H1 (cell line): Measurements from ENCODE around the gene STX8. TPM values are rescaled to one million over a fixed set of nuclear protein-coding genes. Genes with fewer than 3 reads are reported as not detected.
A peak's percentile ranks its signal among the peaks of the same experiment; 100 is the strongest.

ENCODE experiments used
- CTCF ChIA-PET: fragments of 300-600 bp; sonication (Branson Sonifier 250); formaldehyde crosslinking; loops from one replicate; lab custom pipeline; 2021; ENCODE audit not compliant: partially characterized antibody; lab: Charles Lee
- POLR2A ChIA-PET: fragments of 300-600 bp; sonication (Branson Sonifier 250); formaldehyde crosslinking; loops from one replicate; lab custom pipeline; 2021; ENCODE audit warnings: inconsistent platforms; ENCODE audit not compliant: partially characterized antibody; lab: Charles Lee
- DNase-seq, 2 experiments: peaks; one replicate each; pipeline versions ENCODE4 v3.0.0 to v3.0.0-alpha.2; 2010 to 2022; ENCODE audit warnings: low spot score in 2 of 2, low read depth in 1 of 2, mixed read lengths in 1 of 2
- FAIRE-seq: peaks from 2 replicates; lab custom pipeline; 2011; peaks lifted over from hg19 to GRCh38; lab: Jason Lieb, UNC
- H2AFZ ChIP-seq: 2 replicates; pipeline ENCODE4 v1.8.1; 2012; ENCODE audit warnings: low read length, inconsistent platforms
- H2AK5ac ChIP-seq: 2 replicates; pipeline ENCODE4 v1.6.1; 2013; ENCODE audit warnings: low read depth, low read length
- H2BK120ac ChIP-seq: replicated peaks from 2 replicates; pipeline ENCODE3; 2013; ENCODE audit warnings: low read depth, low read length, inconsistent platforms
- H2BK12ac ChIP-seq: 2 replicates; pipeline ENCODE4 v1.6.1; 2013; ENCODE audit warnings: low read depth, low read length
- H2BK15ac ChIP-seq: 2 replicates; pipeline ENCODE4 v1.6.1; 2013; ENCODE audit warnings: low read length
- H2BK20ac ChIP-seq: 2 replicates; pipeline ENCODE4 v1.6.1; 2013; ENCODE audit warnings: low read length
- H2BK5ac ChIP-seq: 2 replicates; pipeline ENCODE4 v1.6.1; 2013; ENCODE audit warnings: low read depth, low read length
- H3K14ac ChIP-seq: 2 replicates; pipeline ENCODE4 v1.6.1; 2013; ENCODE audit warnings: inconsistent platforms; ENCODE audit not compliant: insufficient read length
- H3K18ac ChIP-seq: 2 replicates; pipeline ENCODE4 v1.6.1; 2013; ENCODE audit warnings: low read length; ENCODE audit errors: extremely low read depth
- H3K23ac ChIP-seq: 2 replicates; pipeline ENCODE4 v1.6.1; 2013; ENCODE audit warnings: inconsistent platforms; ENCODE audit not compliant: insufficient read length
- H3K23me2 ChIP-seq: 2 replicates; pipeline ENCODE4 v1.6.1; 2013; ENCODE audit warnings: low read depth, low read length
- H3K27ac ChIP-seq: 2 replicates; pipeline ENCODE4 v1.6.1; 2011; ENCODE audit warnings: low read depth, low read length, inconsistent platforms
- H3K27me3 ChIP-seq, 4 experiments: replicated peaks in 1 of 4; 1 replicate in 1 of 4; 2 replicates in 3 of 4; pipeline versions ENCODE4 v1.6.1 to v1.8.1; 2011 to 2013; ENCODE audit warnings: low read length in 3 of 4, mild to moderate bottlenecking in 3 of 4, inconsistent platforms in 2 of 4, mixed read lengths in 2 of 4, moderate library complexity in 1 of 4; ENCODE audit not compliant: control insufficient read depth in 3 of 4, insufficient read depth in 3 of 4; ENCODE audit errors: extremely low read depth in 1 of 4
- H3K36me3 ChIP-seq, 4 experiments: 2 replicates each; pipeline versions ENCODE4 v1.6.1 to v1.8.1; 2011 to 2013; ENCODE audit warnings: mild to moderate bottlenecking in 4 of 4, low read length in 3 of 4, moderate library complexity in 2 of 4, control low read depth in 1 of 4, inconsistent platforms in 1 of 4; ENCODE audit not compliant: insufficient read depth in 4 of 4, control insufficient read depth in 2 of 4
- H3K4ac ChIP-seq: replicated peaks from 2 replicates; pipeline ENCODE3; 2013; ENCODE audit warnings: low read length, low read depth, mixed read lengths, inconsistent platforms; ENCODE audit not compliant: insufficient read length
- H3K4me1 ChIP-seq, 4 experiments: replicated peaks in 1 of 4; 1 replicate in 1 of 4; 2 replicates in 3 of 4; pipeline versions ENCODE4 v1.6.1 to v1.8.1; 2011 to 2013; ENCODE audit warnings: low read length in 3 of 4, inconsistent platforms in 2 of 4, mixed read lengths in 1 of 4; ENCODE audit not compliant: insufficient read depth in 4 of 4, control insufficient read depth in 3 of 4
- H3K4me2 ChIP-seq, 2 experiments: 2 replicates each; pipeline versions ENCODE4 v1.6.1 to v1.8.1; 2011 to 2013; ENCODE audit warnings: low read depth in 2 of 2, low read length in 2 of 2, control low read depth in 1 of 2, inconsistent platforms in 1 of 2, mild to moderate bottlenecking in 1 of 2; ENCODE audit not compliant: insufficient read depth in 1 of 2
- H3K4me3 ChIP-seq, 4 experiments: fragments of 200-600, 300-600 bp in 1 of 4; sonication (generic), shearing (Covaris generic), sonication (Bioruptor Twin) in 1 of 4; 2 replicates each; pipeline versions ENCODE4 v1.5.1 to v1.8.1; 2011 to 2016; ENCODE audit warnings: low read length in 4 of 4, low read depth in 3 of 4, control low read depth in 2 of 4, inconsistent platforms in 2 of 4, mild to moderate bottlenecking in 2 of 4, mixed read lengths in 1 of 4, moderate library complexity in 1 of 4; ENCODE audit not compliant: insufficient read depth in 2 of 4; ENCODE audit errors: extremely low read depth in 1 of 4
- H3K56ac ChIP-seq: replicated peaks from 2 replicates; pipeline ENCODE3; 2013; ENCODE audit warnings: low read depth, mild to moderate bottlenecking, mixed read lengths, low read length, inconsistent platforms; ENCODE audit not compliant: insufficient read length
- H3K79me1 ChIP-seq: 2 replicates; pipeline ENCODE4 v1.6.1; 2013; ENCODE audit warnings: low read depth, low read length, control low read depth
- H3K79me2 ChIP-seq, 2 experiments: 2 replicates each; pipeline versions ENCODE4 v1.6.1 to v1.8.1; 2012 to 2013; ENCODE audit warnings: low read length in 2 of 2, mild to moderate bottlenecking in 2 of 2, inconsistent platforms in 1 of 2; ENCODE audit not compliant: insufficient read depth in 2 of 2, control insufficient read depth in 1 of 2
- H3K9ac ChIP-seq, 4 experiments: replicated peaks in 1 of 4; 1 replicate in 1 of 4; 2 replicates in 3 of 4; pipeline versions ENCODE4 v1.6.1 to v1.8.1; 2011 to 2013; ENCODE audit warnings: low read depth in 3 of 4, low read length in 3 of 4, control low read depth in 2 of 4, mild to moderate bottlenecking in 2 of 4, moderate library complexity in 2 of 4, inconsistent platforms in 1 of 4; ENCODE audit errors: extremely low read depth in 1 of 4
- H3K9me3 ChIP-seq, 2 experiments: 2 replicates each; pipeline versions ENCODE4 v1.6.1 to v1.8.1; 2012 to 2013; ENCODE audit warnings: mild to moderate bottlenecking in 2 of 2, moderate library complexity in 2 of 2, control low read depth in 1 of 2, inconsistent platforms in 1 of 2, low read depth in 1 of 2, low read length in 1 of 2, mixed read lengths in 1 of 2; ENCODE audit not compliant: insufficient read depth in 2 of 2
- H4K20me1 ChIP-seq, 2 experiments: replicated peaks in 1 of 2; 2 replicates each; pipeline versions ENCODE3 to v1.8.1; 2011 to 2013; ENCODE audit warnings: inconsistent platforms in 2 of 2, low read length in 2 of 2, mild to moderate bottlenecking in 1 of 2; ENCODE audit not compliant: insufficient read depth in 2 of 2, control insufficient read depth in 1 of 2
- H4K5ac ChIP-seq: 2 replicates; pipeline ENCODE4 v1.6.1; 2013; ENCODE audit warnings: low read length, low read depth, mixed read lengths, inconsistent platforms; ENCODE audit not compliant: insufficient read length
- H4K8ac ChIP-seq: 2 replicates; pipeline ENCODE4 v1.8.0; 2013; ENCODE audit warnings: mild to moderate bottlenecking, moderate library complexity, low read length, inconsistent platforms; ENCODE audit not compliant: insufficient read depth; ENCODE audit errors: extremely low read depth
- H4K91ac ChIP-seq: replicated peaks from 2 replicates; pipeline ENCODE3; 2013; ENCODE audit warnings: low read length, mixed read lengths, inconsistent platforms; ENCODE audit not compliant: insufficient read length
- ASH2L ChIP-seq: fragments of 200-600, 300-600 bp; sonication (generic); IDR thresholded peaks from one replicate; pipeline ENCODE4 v1.7.1; 2017; ENCODE audit warnings: low read length
- ATF3 ChIP-seq: IDR thresholded peaks from 2 replicates; pipeline ENCODE4 v1.6.1; 2011; ENCODE audit warnings: low read depth, mild to moderate bottlenecking, low read length; ENCODE audit not compliant: insufficient read depth
- CREB1 ChIP-seq: IDR thresholded peaks from 2 replicates; pipeline ENCODE4 v1.6.1; 2012; ENCODE audit warnings: inconsistent platforms
- GTF2F1 ChIP-seq: IDR thresholded peaks from 2 replicates; pipeline ENCODE4 v1.6.1; 2012; ENCODE audit warnings: low read depth, low read length, improper control_type of control experiment, borderline replicate concordance
- JUN ChIP-seq: IDR thresholded peaks from 2 replicates; pipeline ENCODE4 v1.6.1; 2011; ENCODE audit warnings: low read depth, mild to moderate bottlenecking, improper control_type of control experiment, low read length
- RNF2 ChIP-seq: fragments of 200-900, 300-1000 bp; sonication (generic); IDR thresholded peaks from 2 replicates; pipeline ENCODE4 v1.7.1; 2016; ENCODE audit warnings: borderline replicate concordance, low read depth, mild to moderate bottlenecking, antibody characterized with exemption, low read length; ENCODE audit not compliant: poor library complexity, severe bottlenecking; ENCODE audit errors: missing control alignments
- RXRA ChIP-seq: IDR thresholded peaks from 2 replicates; pipeline ENCODE4 v1.6.1; 2011; ENCODE audit warnings: low read depth, mild to moderate bottlenecking, low read length, moderate library complexity; ENCODE audit not compliant: insufficient read depth
- SP1 ChIP-seq: IDR thresholded peaks from 2 replicates; pipeline ENCODE4 v1.6.1; 2011; ENCODE audit warnings: low read depth, low read length
- SP4 ChIP-seq: IDR thresholded peaks from 2 replicates; pipeline ENCODE4 v1.6.1; 2012; ENCODE audit warnings: low read length, inconsistent platforms
- ZNF274 ChIP-seq: IDR thresholded peaks from 2 replicates; pipeline ENCODE4 v1.7.0; 2012; ENCODE audit warnings: low read length, borderline replicate concordance; ENCODE audit errors: extremely low read depth
- WGBS, 2 experiments: shearing (Covaris generic) in 1 of 2; methylation state at CpG; one replicate each; pipeline versions ENCODE4 v1.1.6 to v1.1.7; 2013 to 2015; ENCODE audit warnings: low lambda C conversion rate in 2 of 2, mixed read lengths in 2 of 2, inconsistent platforms in 1 of 2, low coverage in 1 of 2, missing lambda C conversion rate in 1 of 2; ENCODE audit not compliant: insufficient replicate concordance in 2 of 2, insufficient coverage in 1 of 2, insufficient read length in 1 of 2; ENCODE audit errors: extremely low coverage in 1 of 2, missing lambda C conversion rate in 1 of 2; 5-methylcytosine and 5-hydroxymethylcytosine counted together
- polyA plus RNA-seq, 7 experiments: library from polyadenylated mRNA; depleted of rRNA in 3 of 7; stranded (reverse) in 5 of 7; unstranded in 2 of 7; fragments of >200 nt in 5 of 7; fragments of 200-250 nt in 2 of 7; gene quantifications; 1 replicate in 5 of 7; 2 replicates in 1 of 7; 4 replicates in 1 of 7; pipeline versions ENCODE4 v1.2.1 to v1.2.3, GENCODE V29; 2011 to 2013; ENCODE audit warnings: missing spikeins in 2 of 7, mixed read lengths in 2 of 7
- total RNA-seq: library from RNA; stranded (reverse); fragmentation: NEBNext Ultra II Directional; extraction: Animal tissue kit (Norgen Biotek cat#: 25700); gene quantifications from 2 replicates; pipeline ENCODE4 v1.2.1, GENCODE V29; 2021

The STX8 gene
- total and polyA plus RNA-seq, 2 of the 8 experiments (the other 6 are each of a cell fraction or from before 2014, with no cell fraction given), result 22.8 to 42.5 TPM

- CTCF ChIA-PET, result interaction anchor here (1.1 to 2.1 kb wide), 7 partner anchors 14 to 316 kb away, joined by 3 to 8 read pairs (median 4); no protein-coding TSS in a partner anchor
- Histone ChIP-seq H2BK15ac (0 out of 2 replicates have a peak overlapping the region, but pooled peaks have one; percentile 5), H3K27ac (no peak overlapping the region), H3K18ac (no peak overlapping the region), H2BK12ac (no peak overlapping the region), H3K14ac (no peak overlapping the region), H3K56ac (no peak overlapping the region), H3K4ac (peak overlapping the region; percentile 32), H3K9ac (no peak overlapping the region), H3K9me3 (no peaks in the 10 kb centered on the region), H2BK120ac (no peak overlapping the region), H3K4me2 (no peak overlapping the region), H3K23me2 (peaks cover 3% of the 10 kb centered on the region; the same call in 1 of the 2 replicates), H2AK5ac (no peak overlapping the region), H4K8ac (no peak overlapping the region), H3K27me3 (no peaks in the 10 kb centered on the region; a peak in 1 of 7 replicates), H3K79me2 (no peaks in the 10 kb centered on the region), H2BK20ac (no peak overlapping the region), H3K36me3 (no peaks in the 10 kb centered on the region), H3K79me1 (no peaks in the 10 kb centered on the region), H4K20me1 (peaks cover 0 to 1% of the 10 kb centered on the region in 2 experiments), H4K5ac (no peak overlapping the region), H2AFZ (no peak overlapping the region), H4K91ac (no peak overlapping the region), H3K4me3 (no peak overlapping the region), H2BK5ac (peak overlapping the region; percentile 35; the same call in 1 of the 2 replicates), H3K4me1 (no peaks in the 10 kb centered on the region), H3K23ac (no peak overlapping the region)
- DNase-seq (no peak), FAIRE-seq (no peak)
- WGBS, 2 experiments, result 92% methylated on average over 14 of the region's 14 CpGs; no CpG with 5 or more reads in 1 of the 2 experiments
- POLR2A ChIA-PET, result interaction anchor here (0.7 kb wide), 1 partner anchor 12 kb away, joined by 3 read pairs; no protein-coding TSS in a partner anchor
- TF ChIP-seq GTF2F1 (no peak), CREB1 (no peak), JUN (no peak), ZNF274 (no peak), RNF2 (no peak), ATF3 (no peak), RXRA (no peak), SP4 (no peak), SP1 (no peak), ASH2L (no peak)
Observed at GRCh38 chr17:9205520-9206409, 369.9 kb downstream of the STX8 start.
